ENCODE results near the gene ARHGAP44.

The ARHGAP44 gene

DNA sequence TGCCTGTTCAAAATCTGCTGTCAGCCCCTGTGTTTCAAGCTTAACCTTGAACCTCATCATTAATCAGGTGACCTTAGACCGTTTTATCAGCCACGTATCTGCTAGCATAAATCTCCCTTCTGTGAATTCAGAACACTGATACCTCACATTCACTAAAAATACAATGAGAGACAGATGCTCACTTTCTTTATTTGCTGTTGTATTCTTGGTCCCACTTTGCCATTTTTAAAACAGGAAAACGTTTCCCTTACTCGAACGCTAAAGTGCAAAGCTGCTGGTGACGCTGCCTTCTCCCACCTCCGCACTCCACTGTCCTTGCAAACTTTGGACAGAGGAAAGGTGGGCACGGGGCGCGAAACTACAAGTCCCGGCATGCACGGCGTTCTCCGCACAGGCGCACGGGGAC, 220 bp upstream of the ARHGAP44 start:
- H3K4me3 ChIP-seq (ENCODE audit: low read depth, low read length): peak overlapping the region; percentile 66
- ChIA-PET CTCF (interaction anchor here (1.2 to 1.4 kb wide), 2 partner anchors 9 to 122 kb away, joined by 4 to 6 read pairs; partner anchors contain the start of gene MYOCD), POLR2A (no interaction called here)
- DNase-seq (ENCODE audit: low read depth, low spot score): no peak
- TF ChIP-seq, protein P1, sequence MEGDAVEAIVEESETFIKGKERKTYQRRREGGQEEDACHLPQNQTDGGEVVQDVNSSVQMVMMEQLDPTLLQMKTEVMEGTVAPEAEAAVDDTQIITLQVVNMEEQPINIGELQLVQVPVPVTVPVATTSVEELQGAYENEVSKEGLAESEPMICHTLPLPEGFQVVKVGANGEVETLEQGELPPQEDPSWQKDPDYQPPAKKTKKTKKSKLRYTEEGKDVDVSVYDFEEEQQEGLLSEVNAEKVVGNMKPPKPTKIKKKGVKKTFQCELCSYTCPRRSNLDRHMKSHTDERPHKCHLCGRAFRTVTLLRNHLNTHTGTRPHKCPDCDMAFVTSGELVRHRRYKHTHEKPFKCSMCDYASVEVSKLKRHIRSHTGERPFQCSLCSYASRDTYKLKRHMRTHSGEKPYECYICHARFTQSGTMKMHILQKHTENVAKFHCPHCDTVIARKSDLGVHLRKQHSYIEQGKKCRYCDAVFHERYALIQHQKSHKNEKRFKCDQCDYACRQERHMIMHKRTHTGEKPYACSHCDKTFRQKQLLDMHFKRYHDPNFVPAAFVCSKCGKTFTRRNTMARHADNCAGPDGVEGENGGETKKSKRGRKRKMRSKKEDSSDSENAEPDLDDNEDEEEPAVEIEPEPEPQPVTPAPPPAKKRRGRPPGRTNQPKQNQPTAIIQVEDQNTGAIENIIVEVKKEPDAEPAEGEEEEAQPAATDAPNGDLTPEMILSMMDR (IDR thresholded peaks at IDR 0.05; ENCODE audit: insufficient read depth, low read length, missing control alignments): no peak

DNA sequence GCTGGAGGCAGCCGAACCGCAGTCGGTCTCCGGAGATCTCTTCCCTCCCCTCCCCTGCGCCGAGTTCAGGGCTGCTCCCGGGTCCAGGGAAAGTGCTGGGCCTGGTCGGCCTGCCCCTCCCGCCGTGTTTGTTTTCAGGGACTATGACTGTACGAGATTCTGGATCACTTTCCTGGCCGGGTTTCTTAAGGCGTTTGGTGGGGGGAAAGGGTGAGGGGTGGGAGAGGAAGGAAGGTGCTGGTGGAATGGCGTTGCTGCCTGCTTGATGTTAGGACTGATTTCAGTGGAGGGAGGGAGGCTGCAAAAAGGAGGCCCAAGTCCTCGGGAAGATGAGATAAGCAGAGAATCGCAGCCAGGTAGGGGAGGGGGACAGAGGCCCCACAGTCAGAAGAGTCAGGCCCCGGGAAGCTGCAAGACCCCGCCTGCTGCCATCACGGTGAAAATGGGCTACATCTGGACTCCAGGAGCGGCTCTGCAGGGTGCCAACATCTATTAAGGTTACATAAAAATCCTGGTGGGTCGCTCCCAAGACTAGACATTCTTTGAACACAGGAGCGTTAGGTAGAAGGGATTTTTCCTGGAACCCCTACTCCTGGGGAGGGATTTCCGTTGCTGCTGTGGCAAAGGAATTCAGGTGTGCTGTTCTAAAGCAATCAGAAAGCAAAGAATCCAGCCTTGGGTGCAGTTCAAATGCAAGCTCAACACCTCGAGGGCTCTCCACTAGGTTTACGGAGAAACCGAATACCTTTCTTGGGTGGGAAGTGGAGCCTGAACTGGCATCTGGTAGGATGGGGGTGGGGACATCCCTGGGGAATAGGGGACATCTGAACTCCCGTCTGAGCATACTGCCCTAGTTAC, 1.2 kb downstream of the ARHGAP44 start:
- peak overlapping the region; percentile 66 for H3K4me3 ChIP-seq (ENCODE audit: low read depth, low read length)
- no peak for DNase-seq (ENCODE audit: low read depth, low spot score)
- TF ChIP-seq, protein P1 (IDR thresholded peaks at IDR 0.05; ENCODE audit: insufficient read depth, low read length, missing control alignments): no peak
- ChIA-PET CTCF (interaction anchor here (1.2 to 1.4 kb wide), 2 partner anchors 10 to 124 kb away, joined by 4 to 6 read pairs; partner anchors contain the start of gene MYOCD), POLR2A (interaction anchor here (0.6 kb wide), 1 partner anchor 1429 kb away, joined by 4 read pairs; no protein-coding TSS in a partner anchor)

DNA sequence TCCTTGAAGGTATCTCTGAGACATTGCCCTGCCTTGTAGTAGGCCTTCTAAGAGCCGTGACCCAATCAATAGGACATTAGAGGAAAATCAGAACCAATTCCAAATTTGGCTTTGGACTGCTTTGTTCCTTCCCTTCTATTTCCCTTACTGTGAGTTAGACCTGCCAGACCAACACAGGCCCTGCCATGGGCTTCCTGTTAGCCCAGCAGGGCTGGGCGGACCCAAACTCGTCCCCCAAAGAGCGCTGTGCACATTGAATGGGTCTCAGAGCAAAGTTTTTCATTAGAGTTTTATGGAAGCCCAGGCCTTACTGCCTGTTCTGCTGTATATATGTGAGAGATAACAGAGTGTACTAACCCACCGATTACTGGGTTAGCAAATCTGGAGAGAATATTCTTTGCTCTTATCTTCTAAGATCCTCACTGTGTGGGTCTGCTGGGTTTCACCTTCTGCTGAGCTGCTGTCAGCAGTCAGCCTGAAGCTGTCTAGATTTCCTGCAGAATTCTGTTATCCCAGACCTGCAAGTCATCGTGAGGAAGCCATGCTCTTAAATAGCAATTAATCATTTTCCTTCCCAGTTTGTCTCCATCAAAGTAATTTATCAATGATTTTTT, 5.7 kb downstream of the ARHGAP44 start:
- TF ChIP-seq, protein P1 (IDR thresholded peaks at IDR 0.05; ENCODE audit: insufficient read depth, low read length, missing control alignments): no peak
- CTCF ChIA-PET: no interaction called here
- POLR2A ChIA-PET: no interaction called here
- H3K4me3 ChIP-seq (ENCODE audit: low read depth, low read length): no peak overlapping the region
- no peak for DNase-seq (ENCODE audit: low read depth, low spot score)

GRCh38 chr17:12800855-12801365, 11.6 kb downstream of the ARHGAP44 start:
- no peak overlapping the region for H3K4me3 ChIP-seq (ENCODE audit: low read depth, low read length)
- POLR2A ChIA-PET: no interaction called here
- TF ChIP-seq, protein P1 (IDR thresholded peaks at IDR 0.05; ENCODE audit: insufficient read depth, low read length, missing control alignments): no peak
- CTCF ChIA-PET: no interaction called here
- no peak for DNase-seq (ENCODE audit: low read depth, low spot score)

DNA sequence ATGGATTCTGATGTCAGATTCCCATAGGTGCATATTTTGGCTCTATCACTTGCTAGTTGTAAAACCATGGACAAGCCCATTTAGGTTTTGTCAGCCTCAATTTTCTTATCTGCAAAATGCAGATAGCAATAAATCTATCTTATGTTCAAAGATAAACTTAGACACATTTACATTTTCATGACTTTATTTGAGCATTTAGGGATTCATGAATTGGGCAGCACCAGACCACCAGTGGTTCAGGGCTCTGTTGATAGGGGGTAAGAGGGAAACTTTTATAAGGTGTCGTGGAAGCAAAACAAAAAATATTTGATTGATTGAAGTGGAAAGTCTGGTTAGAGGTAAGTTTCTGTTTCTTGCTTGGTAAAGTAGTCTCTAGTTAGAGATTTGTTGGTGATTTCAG, 17.3 kb downstream of the ARHGAP44 start:
- ChIA-PET CTCF (no interaction called here), POLR2A (no interaction called here)
- no peak for DNase-seq (ENCODE audit: low read depth, low spot score)
- H3K4me3 ChIP-seq (ENCODE audit: low read depth, low read length): no peak overlapping the region
- TF ChIP-seq, protein P1 (IDR thresholded peaks at IDR 0.05; ENCODE audit: insufficient read depth, low read length, missing control alignments): no peak

DNA sequence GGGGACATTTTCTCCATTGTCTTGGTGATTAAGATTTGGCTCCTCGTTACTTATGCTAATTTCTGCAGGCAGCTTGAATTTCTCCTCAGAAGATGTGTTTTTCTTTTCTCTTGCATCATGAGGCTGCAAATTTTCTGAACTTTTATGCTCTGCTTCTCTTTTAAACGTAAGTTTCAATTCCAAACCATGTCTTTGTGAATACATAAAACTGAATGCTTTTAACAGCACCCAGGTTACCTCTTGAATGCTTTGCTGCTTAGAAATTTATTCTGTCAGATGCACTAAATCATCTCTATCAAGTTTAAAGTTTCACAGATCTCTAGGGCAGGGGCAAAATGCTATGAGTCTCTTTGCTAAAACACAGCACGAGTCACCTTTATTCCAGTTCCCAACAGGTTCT, 19.4 kb downstream of the ARHGAP44 start:
- POLR2A ChIA-PET: no interaction called here

More for the DNA sequence above, 19.4 kb downstream of the ARHGAP44 start:
- no peak overlapping the region for H3K4me3 ChIP-seq (ENCODE audit: low read depth, low read length)
- DNase-seq (ENCODE audit: low read depth, low spot score): no peak
- CTCF ChIA-PET: no interaction called here
- TF ChIP-seq, protein P1 (IDR thresholded peaks at IDR 0.05; ENCODE audit: insufficient read depth, low read length, missing control alignments): no peak
